ENCODE data around the gene NPIPB8. TPM values are rescaled to one million over a fixed set of nuclear protein-coding genes. Genes with fewer than 3 reads are reported as not detected.

The NPIPB8 gene
- total and polyA plus RNA-seq, 9 of the 15 experiments (the other 6 are each of a cell fraction or from before 2014, with no cell fraction given), result 0.16 TPM; not detected in 8

DNA sequence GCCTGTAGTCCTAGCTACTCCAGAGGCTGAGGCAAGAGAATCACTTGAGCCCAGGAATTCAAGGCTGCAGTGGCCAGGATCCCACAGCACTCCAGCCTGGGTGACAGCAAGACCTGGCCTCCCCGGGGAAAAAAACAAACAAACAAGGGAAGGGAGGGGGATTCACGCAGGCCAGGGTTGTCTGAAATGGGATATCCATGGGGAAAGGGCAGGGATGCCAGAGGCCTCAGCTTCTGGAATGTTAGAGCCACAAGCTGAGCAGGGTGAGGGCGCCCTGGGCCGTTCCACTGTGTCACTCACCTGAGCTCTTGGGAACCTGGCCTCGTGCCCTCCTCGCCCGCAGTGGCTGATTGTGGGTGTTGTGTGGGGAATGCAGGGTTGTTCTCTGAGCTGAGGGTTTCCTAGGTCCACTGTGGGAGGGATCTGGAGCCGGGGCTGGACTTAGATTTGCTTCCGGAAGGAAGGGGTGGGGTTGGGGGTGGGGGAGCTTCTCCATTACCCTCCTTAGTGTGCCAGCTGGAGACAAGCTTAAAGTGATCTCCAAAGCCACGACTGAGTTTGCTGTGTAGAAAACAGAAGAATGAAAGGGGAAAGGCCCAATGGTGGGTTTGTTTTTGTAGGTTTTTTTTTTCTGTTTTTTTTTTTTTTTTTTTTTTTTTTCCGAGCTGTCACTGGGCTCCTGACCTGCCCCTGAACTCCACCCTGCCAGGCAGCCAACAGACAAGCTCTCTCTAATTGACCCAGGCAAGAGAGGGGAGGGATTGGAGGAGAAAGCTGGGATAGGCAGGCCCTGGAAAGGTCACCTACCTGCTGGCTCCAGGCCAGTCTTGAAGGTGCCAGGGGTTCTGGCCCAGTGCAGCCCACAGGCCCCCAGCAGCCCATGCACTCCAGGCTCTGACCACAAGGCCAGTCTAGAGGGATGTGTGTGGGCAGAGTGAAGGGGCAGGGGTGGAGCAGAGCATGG is 28.0 kb upstream of the NPIPB8 start, which contains the start of gene SULT1A1 (continued):
- TF ChIP-seq FOXA3 (CRISPR knock-in tag; conservative IDR thresholded peaks at IDR 0.05 in 1 of 2, IDR thresholded peaks at IDR 0.05 in 1 of 2) (no peak), MTA2 (IDR thresholded peaks at IDR 0.05; ENCODE audit: low read depth) (no peak), NR2C1 (IDR thresholded peaks at IDR 0.05) (no peak), NR2C1 (tag; IDR thresholded peaks at IDR 0.05) (no peak), CBX2 (IDR thresholded peaks at IDR 0.05; ENCODE audit: insufficient read depth, low read length, poor library complexity, severe bottlenecking) (no peak), RFX7 (CRISPR knock-in tag; IDR thresholded peaks at IDR 0.05) (no peak), GABPB1 (CRISPR knock-in tag; IDR thresholded peaks at IDR 0.05) (no peak), NFYB (IDR thresholded peaks at IDR 0.05; ENCODE audit: extremely low read depth, insufficient read length) (no peak), SMAD4 (CRISPR knock-in tag; conservative IDR thresholded peaks at IDR 0.05) (no peak), PHF21A (IDR thresholded peaks at IDR 0.05; ENCODE audit: borderline replicate concordance, low read depth) (no peak), NR2C2 (CRISPR knock-in tag; IDR thresholded peaks at IDR 0.05) (no peak), NR2C2 (tag; IDR thresholded peaks at IDR 0.05) (peak; percentile 49; the same call in 1 of the 2 replicates), NR4A1 (CRISPR knock-in tag; IDR thresholded peaks at IDR 0.05) (no peak), NR4A1 (tag; IDR thresholded peaks at IDR 0.05) (no peak), SMARCC2 (IDR thresholded peaks at IDR 0.05; ENCODE audit: low read depth) (no peak), RBM25 (IDR thresholded peaks at IDR 0.05; ENCODE audit: low read depth, low read length, severe bottlenecking) (no peak), ZFP30 (CRISPR knock-in tag; IDR thresholded peaks at IDR 0.05; ENCODE audit: borderline replicate concordance) (no peak)
- TF ChIP-seq, protein P1, sequence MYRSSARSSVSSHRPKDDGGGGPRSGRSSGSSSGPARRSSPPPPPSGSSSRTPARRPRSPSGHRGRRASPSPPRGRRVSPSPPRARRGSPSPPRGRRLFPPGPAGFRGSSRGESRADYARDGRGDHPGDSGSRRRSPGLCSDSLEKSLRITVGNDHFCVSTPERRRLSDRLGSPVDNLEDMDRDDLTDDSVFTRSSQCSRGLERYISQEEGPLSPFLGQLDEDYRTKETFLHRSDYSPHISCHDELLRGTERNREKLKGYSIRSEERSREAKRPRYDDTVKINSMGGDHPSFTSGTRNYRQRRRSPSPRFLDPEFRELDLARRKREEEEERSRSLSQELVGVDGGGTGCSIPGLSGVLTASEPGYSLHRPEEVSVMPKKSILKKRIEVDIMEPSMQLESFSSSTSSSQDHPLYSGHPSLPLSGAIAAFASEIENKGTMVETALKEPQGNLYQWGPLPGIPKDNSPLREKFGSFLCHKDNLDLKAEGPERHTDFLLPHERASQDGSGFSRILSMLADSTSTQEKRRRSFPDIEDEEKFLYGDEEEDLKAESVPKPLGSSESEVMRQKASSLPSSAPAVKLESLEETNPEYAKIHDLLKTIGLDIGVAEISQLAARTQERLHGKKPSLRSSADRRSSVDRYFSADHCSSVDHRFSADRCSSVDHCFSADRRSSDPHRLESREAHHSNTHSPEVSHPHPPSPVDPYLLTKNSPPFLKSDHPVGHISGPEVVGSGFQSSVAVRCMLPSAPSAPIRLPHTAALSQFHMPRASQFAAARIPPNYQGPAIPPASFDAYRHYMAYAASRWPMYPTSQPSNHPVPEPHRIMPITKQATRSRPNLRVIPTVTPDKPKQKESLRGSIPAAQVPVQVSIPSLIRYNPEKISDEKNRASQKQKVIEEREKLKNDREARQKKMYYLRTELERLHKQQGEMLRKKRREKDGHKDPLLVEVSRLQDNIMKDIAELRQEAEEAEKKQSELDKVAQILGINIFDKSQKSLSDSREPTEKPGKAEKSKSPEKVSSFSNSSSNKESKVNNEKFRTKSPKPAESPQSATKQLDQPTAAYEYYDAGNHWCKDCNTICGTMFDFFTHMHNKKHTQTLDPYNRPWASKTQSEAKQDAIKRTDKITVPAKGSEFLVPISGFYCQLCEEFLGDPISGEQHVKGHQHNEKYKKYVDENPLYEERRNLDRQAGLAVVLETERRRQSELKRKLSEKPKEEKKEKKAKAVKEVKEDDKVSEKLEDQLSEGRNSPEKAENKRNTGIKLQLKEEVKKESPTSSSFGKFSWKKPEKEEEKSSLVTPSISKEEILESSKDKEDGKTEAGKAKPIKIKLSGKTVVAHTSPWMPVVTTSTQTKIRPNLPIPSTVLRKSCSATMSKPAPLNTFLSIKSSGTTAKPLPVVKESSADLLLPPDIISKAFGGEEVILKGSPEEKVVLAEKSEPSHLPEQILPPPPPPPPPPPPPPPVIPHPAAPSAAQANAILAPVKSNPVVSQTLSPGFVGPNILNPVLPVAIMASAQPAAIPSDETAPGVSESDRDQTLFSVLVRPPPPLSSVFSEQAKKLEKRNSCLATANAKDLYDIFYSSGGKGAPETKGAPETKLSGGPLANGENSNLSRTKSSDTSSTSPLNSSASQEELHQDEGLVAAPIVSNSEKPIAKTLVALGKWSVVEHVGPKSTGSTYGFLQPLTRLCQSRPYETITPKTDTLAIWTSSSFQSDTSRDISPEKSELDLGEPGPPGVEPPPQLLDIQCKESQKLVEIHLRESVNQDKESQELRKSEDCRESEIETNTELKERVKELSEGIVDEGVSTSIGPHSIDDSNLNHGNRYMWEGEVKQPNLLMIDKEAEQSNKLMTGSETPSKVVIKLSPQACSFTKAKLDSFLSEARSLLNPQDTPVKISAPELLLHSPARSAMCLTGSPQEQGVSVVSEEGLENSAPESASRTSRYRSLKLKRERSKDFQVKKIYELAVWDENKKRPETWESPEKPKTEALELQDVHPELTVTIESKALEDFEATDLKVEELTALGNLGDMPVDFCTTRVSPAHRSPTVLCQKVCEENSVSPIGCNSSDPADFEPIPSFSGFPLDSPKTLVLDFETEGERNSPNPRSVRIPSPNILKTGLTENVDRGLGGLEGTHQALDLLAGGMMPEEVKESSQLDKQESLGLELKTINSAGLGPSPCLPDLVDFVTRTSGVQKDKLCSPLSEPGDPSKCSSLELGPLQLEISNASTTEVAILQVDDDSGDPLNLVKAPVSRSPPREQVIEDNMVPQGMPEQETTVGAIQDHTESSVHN (IDR thresholded peaks at IDR 0.05; ENCODE audit: borderline replicate concordance in 1 of 2, low read depth in 1 of 2), result no peak
- TF ChIP-seq, protein P2, sequence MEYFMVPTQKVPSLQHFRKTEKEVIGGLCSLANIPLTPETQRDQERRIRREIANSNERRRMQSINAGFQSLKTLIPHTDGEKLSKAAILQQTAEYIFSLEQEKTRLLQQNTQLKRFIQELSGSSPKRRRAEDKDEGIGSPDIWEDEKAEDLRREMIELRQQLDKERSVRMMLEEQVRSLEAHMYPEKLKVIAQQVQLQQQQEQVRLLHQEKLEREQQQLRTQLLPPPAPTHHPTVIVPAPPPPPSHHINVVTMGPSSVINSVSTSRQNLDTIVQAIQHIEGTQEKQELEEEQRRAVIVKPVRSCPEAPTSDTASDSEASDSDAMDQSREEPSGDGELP (CRISPR knock-in tag; IDR thresholded peaks at IDR 0.05; ENCODE audit: borderline replicate concordance), result no peak

Data from K562 (cell line).